Transverse colon (tissue), 4 donors: Measurements from ENCODE around the gene SUPT7L. TPM values are rescaled to one million over a fixed set of nuclear protein-coding genes. Genes with fewer than 3 reads are reported as not detected.

Experiments used
- DNase-seq: peaks from one replicate; pipeline ENCODE4 v3.0.0-alpha.2; 2019
- H3K27ac ChIP-seq, 4 donors: fragments of 200-600 bp; sonication (generic); 2 replicates each; pipeline ENCODE4 v1.5.1; 2016 to 2018; ENCODE audit warnings: inconsistent platforms in 4 of 4
- H3K27me3 ChIP-seq: fragments of 200-600 bp; sonication (generic); 2 replicates; pipeline ENCODE4 v1.5.1; 2017; ENCODE audit warnings: inconsistent platforms
- H3K36me3 ChIP-seq, 4 donors: fragments of 200-600 bp; sonication (generic); 2 replicates each; pipeline ENCODE4 v1.5.1; 2017 to 2019; ENCODE audit warnings: inconsistent platforms in 4 of 4
- H3K4me1 ChIP-seq, 4 donors: fragments of 200-600 bp; sonication (generic); 2 replicates each; pipeline ENCODE4 v1.5.1; 2017 to 2020; ENCODE audit warnings: inconsistent platforms in 4 of 4
- H3K4me3 ChIP-seq, 4 donors: fragments of 200-600 bp; sonication (generic); 1 replicate in 1 of 4; 2 replicates in 3 of 4; pipeline versions ENCODE4 v1.5.1 to v1.6.1; 2017 to 2019; ENCODE audit warnings: inconsistent platforms in 4 of 4
- H3K9me3 ChIP-seq, 2 donors: fragments of 200-600 bp; sonication (generic); 2 replicates each; pipeline ENCODE4 v1.5.1; 2017 to 2019; ENCODE audit warnings: inconsistent platforms in 2 of 2
- EP300 ChIP-seq: sonication (generic); formaldehyde crosslinking; IDR thresholded peaks from one replicate; pipeline ENCODE4 v1.6.1; 2017; ENCODE audit warnings: antibody characterized with exemption, low read depth
- POLR2A ChIP-seq: fragments of 450-650 bp; IDR thresholded peaks from one replicate; pipeline ENCODE4 v1.6.1; 2016; ENCODE audit warnings: antibody characterized with exemption, mild to moderate bottlenecking, moderate library complexity
- POLR2AphosphoS5 ChIP-seq, 3 donors: sonication (generic); formaldehyde crosslinking; IDR thresholded peaks; one replicate each; pipeline ENCODE4 v1.6.1; 2016; ENCODE audit warnings: antibody characterized with exemption in 3 of 3
- WGBS, 2 donors: methylation state at CpG; one replicate each; pipeline ENCODE4 v1.1.5; 2018; ENCODE audit warnings: low coverage in 1 of 2; 5-methylcytosine and 5-hydroxymethylcytosine counted together
- in situ Hi-C, 4 donors: fragments of 200-750 bp; cut with MboI; loops; one replicate each; pipeline versions ENCODE4 v1.15.0 to v1.15.1; 2017; ENCODE audit warnings: low sequenced_read_pairs in 3 of 4, low pct_ligation_motif_present in 1 of 4, low pct_unique_long_range_greater_than_20kb in 1 of 4
- intact Hi-C: fragments of 100-400 bp; cut with DNase I; formaldehyde crosslinking; loops from one replicate; pipeline ENCODE4 v1.15.1; 2023; ENCODE audit warnings: low total_unique reads
- total RNA-seq, 4 donors: library from RNA; depleted of rRNA; stranded (reverse); fragments of >200 nt; gene quantifications; one replicate each; pipeline ENCODE4 v1.1.0, GENCODE V29; 2016
- TF ChIP-seq, protein P1 (sequence below), 5 experiments: fragments of 200-600 bp in 3 of 5; fragments of 450-650 bp in 2 of 5; sonication (generic) in 3 of 5; IDR thresholded peaks; 1 replicate in 2 of 5; 2 replicates in 3 of 5; pipeline ENCODE4 v1.5.1; 2016 to 2017; ENCODE audit warnings: antibody characterized with exemption in 5 of 5, inconsistent platforms in 3 of 5, mild to moderate bottlenecking in 2 of 5, moderate library complexity in 1 of 5

Gene SUPT7L
- total RNA-seq, 4 donors from 2014 or later: 30.4 to 43.6 (median 38.2) TPM

- Histone ChIP-seq H3K4me1 (peaks cover 0 to 27% (median 11%) of the 10 kb centered on the region in 4 donors), H3K27me3 (no peaks in the 10 kb centered on the region), H3K4me3 (no peak overlapping the region), H3K27ac (no peak overlapping the region), H3K9me3 (no peaks in the 10 kb centered on the region), H3K36me3 (peaks cover 0 to 46% (median 20%) of the 10 kb centered on the region in 4 donors)
- in situ Hi-C loops: no loop called here
- DNase-seq: no peak
- 88 to 100% methylated on average over 2 of the region's 2 CpGs for WGBS, 2 donors
- TF ChIP-seq POLR2A: no peak
- TF ChIP-seq EP300: no peak
- TF ChIP-seq, protein P1, sequence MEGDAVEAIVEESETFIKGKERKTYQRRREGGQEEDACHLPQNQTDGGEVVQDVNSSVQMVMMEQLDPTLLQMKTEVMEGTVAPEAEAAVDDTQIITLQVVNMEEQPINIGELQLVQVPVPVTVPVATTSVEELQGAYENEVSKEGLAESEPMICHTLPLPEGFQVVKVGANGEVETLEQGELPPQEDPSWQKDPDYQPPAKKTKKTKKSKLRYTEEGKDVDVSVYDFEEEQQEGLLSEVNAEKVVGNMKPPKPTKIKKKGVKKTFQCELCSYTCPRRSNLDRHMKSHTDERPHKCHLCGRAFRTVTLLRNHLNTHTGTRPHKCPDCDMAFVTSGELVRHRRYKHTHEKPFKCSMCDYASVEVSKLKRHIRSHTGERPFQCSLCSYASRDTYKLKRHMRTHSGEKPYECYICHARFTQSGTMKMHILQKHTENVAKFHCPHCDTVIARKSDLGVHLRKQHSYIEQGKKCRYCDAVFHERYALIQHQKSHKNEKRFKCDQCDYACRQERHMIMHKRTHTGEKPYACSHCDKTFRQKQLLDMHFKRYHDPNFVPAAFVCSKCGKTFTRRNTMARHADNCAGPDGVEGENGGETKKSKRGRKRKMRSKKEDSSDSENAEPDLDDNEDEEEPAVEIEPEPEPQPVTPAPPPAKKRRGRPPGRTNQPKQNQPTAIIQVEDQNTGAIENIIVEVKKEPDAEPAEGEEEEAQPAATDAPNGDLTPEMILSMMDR (IDR thresholded peaks at IDR 0.05): no peak
- TF ChIP-seq POLR2AphosphoS5 (IDR thresholded peaks at IDR 0.05): no peak
- intact Hi-C loops: no loop called here
These were observed 17.2 kb upstream of the SUPT7L start for GRCh38 chr2:27680571-27680970.

DNA sequence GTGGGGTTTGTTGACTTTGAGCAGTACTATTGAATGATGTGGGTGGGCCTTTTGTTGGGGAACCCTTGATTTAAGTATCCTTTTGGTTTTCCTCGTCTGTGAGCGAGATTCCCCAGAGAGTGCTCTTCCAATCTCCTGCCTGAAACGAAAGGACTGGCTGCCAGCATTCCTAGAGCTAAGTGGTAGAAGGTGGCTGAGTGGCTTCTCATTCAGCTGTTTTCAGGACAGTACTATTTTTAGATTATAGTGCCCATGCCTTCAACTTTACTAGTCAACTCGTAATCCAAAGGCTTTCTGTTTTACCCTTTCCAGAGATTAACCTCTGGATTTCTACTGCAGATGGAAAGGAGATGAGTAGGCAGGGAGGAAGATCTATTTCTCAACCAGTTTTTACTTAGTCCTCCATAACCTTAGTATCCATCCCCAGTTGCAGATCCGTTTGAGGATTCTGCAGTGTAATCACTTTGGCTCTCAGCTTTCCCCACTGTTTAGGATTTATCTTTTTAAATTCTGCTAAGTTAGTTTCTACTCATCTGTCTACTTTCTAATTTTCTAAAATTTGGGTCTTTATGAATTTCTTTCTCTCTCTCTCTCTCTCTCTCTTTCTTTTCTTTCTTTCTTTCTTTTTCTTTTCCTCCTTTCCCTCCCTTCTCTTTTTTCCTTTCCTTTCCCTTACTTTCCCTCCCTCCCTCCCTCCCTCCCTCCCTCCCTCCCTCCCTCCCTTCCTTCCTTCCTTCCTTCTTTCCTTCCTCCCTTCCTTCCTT is 9.5 kb upstream of the SUPT7L start:
- in situ Hi-C loops: no loop called here
- Histone ChIP-seq H3K9me3 (no peaks in the 10 kb centered on the region), H3K36me3 (peaks cover 0 to 79% (median 30%) of the 10 kb centered on the region in 4 donors), H3K4me1 (no peaks in the 10 kb centered on the region), H3K27ac (no peak overlapping the region), H3K4me3 (no peak overlapping the region), H3K27me3 (no peaks in the 10 kb centered on the region)
- DNase-seq: no peak
- intact Hi-C loops: no loop called here
- TF ChIP-seq POLR2A: no peak
- TF ChIP-seq, protein P1 (IDR thresholded peaks at IDR 0.05): no peak
- TF ChIP-seq EP300: no peak
- no peak for TF ChIP-seq POLR2AphosphoS5 (IDR thresholded peaks at IDR 0.05)
- WGBS, 2 donors: 67 to 79% methylated on average over 2 to 5 of the region's 5 CpGs

GRCh38 chr2:27671235-27671634 is 7.8 kb upstream of the SUPT7L start:
- H3K4me3 ChIP-seq: no peak overlapping the region
- DNase-seq: no peak
- in situ Hi-C loops: no loop called here
- H3K4me1 ChIP-seq: no peaks in the 10 kb centered on the region
- no peak overlapping the region for H3K27ac ChIP-seq
- 86 to 93% methylated on average over 4 of the region's 4 CpGs for WGBS, 2 donors
- intact Hi-C loops: no loop called here
- TF ChIP-seq, protein P1 (IDR thresholded peaks at IDR 0.05): no peak
- TF ChIP-seq POLR2A (no peak), EP300 (no peak), POLR2AphosphoS5 (IDR thresholded peaks at IDR 0.05) (no peak)
- peaks cover 0 to 72% (median 26%) of the 10 kb centered on the region in 4 donors for H3K36me3 ChIP-seq
- no peaks in the 10 kb centered on the region for H3K9me3 ChIP-seq
- no peaks in the 10 kb centered on the region for H3K27me3 ChIP-seq

GRCh38 chr2:27667446-27667845 is 4.0 kb upstream of the SUPT7L start:
- H3K9me3 ChIP-seq: no peaks in the 10 kb centered on the region
- no peak for DNase-seq
- intact Hi-C loops: no loop called here
- in situ Hi-C loops: no loop called here
- H3K4me1 ChIP-seq: peaks cover 16 to 25% (median 20%) of the 10 kb centered on the region in 4 donors
- no peak overlapping the region for H3K4me3 ChIP-seq
- no peak overlapping the region for H3K27ac ChIP-seq
- 83 to 86% methylated on average over 1 of the region's 1 CpG for WGBS, 2 donors
- H3K36me3 ChIP-seq: peaks cover 0 to 51% (median 18%) of the 10 kb centered on the region in 4 donors
- TF ChIP-seq EP300 (no peak), POLR2A (no peak), POLR2AphosphoS5 (IDR thresholded peaks at IDR 0.05) (no peak)
- TF ChIP-seq, protein P1 (IDR thresholded peaks at IDR 0.05): no peak
- H3K27me3 ChIP-seq: no peaks in the 10 kb centered on the region
